IPS-NIHi7 (cell line): ENCODE results near the gene OR2A42.
"Not testable (repeated sequence)": the region's sequence is repeated elsewhere in the genome, so short reads cannot be mapped to it uniquely, and the experiment has no call there.

Experiments used
- DNase-seq: peaks from one replicate; pipeline ENCODE4 v3.0.0; 2012; ENCODE audit warnings: mixed read lengths; ENCODE audit errors: extremely low spot score

Gene OR2A42, protein sequence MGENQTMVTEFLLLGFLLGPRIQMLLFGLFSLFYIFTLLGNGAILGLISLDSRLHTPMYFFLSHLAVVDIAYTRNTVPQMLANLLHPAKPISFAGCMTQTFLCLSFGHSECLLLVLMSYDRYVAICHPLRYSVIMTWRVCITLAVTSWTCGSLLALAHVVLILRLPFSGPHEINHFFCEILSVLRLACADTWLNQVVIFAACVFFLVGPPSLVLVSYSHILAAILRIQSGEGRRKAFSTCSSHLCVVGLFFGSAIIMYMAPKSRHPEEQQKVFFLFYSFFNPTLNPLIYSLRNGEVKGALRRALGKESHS

DNA sequence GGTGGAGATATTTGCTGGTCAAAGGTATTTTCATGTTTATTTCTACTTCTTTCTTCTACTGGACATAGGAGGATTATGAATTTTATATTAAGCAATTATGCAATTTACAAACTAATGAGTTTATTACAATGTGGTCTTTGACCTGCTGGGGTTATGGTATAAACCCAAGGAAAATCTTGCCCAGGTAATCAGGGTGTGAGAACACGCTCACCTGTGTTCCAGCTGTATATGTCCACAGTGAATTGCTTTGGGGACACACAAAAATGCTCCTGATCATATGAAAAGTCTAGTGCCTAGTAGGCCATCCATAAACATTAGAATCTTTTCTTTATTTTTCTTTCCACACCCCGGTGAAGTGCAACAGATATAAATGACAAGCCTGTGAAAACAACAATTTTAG is at the start of gene OR2A42:
TSS of gene OR2A42 (minus strand) at position 241 of the 400 bp plus-strand sequence. CDS start 6,762 bp downstream, outside the sequence.
- not testable (repeated sequence) for DNase-seq

DNA sequence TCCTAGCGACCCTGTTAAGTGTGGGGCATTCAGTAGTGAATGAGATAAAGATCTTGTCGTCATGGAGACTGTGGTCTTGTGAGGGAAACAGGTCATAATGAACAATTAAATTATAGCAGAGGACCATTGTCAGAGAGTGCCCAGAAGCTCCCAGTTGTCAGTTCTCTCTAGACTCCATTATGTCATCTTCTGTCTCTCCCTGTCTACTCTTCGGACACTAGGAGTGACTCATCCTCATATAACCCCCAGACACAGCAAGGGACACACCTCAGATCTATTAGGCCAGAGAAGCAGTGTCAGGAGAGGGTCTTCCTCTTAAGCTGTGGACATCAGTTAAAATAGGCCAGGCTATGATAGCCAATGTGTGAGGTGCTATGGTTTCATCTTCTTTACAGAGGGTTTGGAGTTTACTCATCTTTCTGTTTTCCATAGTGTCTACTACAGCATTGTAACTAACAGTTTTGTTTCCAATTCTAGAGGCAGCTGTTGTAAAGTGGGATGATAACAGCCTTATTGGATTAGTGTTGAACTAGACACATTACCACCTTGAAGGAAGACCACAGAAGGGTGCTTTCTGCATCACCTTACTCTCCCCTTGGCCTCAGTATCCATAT is 47.9 kb upstream of the OR2A42 start:
- DNase-seq: not testable (repeated sequence)

DNA sequence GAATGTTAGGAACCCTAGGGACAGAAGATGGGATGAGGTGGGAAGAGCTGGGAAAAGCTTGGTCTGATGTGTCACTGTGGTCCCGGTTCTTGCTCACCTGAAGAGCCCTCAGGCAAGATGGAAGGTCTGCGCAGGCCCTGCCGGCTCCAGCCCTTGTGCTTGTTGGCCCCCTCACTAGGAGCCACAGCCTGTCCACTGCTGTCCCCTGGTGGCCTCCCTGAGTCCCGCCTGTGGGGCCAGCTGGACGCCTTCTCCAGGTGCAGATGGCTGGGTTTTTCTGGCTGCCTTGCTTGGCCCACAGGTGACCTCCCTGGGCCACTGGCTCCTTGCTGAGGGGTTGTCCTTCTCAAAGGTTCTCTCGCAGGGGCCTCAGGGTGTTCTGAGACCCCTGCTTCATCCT is 44.3 kb upstream of the OR2A42 start:
- not testable (repeated sequence) for DNase-seq

DNA sequence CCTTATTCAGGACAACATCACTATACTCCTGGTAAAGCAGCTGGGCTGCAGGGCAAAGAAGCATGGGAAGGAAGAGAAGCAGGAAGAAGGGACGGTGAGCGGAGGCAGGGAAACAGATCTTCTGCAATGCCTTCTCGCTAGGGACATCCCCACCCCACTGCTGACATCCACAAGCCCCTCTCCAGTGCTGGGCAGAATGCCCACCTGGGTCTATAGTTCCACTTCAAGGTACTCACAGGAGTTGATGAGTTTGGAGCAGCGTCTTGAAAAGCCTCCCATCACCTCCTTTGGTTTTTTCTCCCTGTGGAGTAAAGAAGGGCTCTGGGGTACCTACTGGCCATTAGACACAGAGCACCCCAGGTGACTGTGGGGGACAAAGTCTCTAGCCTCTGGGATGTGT is 43.1 kb upstream of the OR2A42 start:
- not testable (repeated sequence) for DNase-seq

DNA sequence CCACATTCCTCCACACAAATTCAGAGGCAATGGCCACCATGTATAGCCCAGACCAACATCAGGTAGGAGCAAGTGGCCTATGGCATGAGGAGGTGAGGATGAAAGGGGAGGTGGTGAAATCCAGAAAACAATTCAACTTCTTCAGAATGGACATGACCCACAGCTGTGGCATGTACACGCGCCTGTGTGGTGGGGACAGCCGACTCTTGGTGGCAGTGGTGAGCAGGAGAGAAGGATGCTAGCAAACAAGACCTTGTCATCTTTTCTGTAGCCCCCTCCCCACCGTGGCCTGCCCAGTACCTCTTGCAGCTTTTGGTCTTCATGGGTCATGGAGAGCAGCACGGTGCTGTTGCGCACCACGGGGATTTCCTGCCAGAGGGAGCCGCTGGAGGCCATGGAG is 42.6 kb upstream of the OR2A42 start:
- DNase-seq: not testable (repeated sequence)

DNA sequence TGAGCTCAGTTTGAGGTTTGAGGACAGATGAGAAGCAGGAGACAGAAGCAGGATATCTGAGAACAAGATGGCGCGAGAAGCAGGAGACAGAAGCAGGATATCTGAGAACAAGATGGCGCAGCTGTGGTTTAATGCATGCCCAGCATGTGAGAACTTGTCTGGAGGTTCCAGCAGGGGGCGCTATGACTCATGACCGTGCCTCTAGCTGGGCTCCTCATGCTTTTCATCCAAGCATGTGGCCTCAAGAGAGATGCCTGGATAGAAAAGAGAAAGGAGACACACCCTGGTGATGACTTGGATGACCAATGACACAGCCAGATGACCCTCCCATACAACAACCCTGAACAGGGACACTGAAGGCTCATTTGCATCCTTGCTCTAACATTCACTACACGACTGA is 40.6 kb upstream of the OR2A42 start:
- not testable (repeated sequence) for DNase-seq

DNA sequence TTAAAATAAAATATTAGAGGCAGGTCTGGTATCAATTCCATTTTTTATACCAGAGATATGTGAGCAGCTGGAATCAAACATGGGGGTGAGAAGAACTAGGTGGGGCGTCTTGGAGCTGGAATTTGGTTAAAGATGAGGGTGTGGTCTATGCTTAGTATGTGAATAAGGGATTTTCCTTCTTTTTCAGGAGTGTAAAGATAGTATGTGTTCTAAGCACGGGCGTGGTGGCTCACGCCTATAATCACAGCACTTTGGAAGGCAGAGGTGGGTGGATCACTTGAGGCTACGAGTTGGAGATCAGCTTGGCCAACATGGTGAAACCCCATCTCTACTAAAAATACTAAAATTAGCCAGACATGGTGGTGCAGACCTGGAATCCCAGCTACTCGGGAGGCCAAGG is 35.9 kb upstream of the OR2A42 start:
- not testable (repeated sequence) for DNase-seq

DNA sequence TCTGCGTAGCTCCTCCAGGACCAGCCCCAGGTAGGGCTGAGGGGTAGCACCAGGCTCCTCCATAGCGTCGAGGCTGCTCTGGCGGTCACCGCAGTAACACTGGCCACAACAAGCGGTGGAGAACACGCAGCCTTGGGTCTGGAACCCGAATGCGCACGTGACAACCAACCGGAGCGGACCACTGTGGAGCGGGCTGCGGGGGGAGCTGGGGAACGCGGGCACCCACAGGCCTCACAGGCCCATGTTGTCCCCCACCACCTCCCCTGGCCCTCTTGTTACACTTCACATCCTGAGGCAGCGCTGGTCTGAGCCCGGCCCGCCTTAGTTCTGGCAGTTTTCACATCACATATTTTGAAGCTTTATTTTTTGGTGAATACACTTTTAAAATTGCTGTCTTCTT is 29.8 kb upstream of the OR2A42 start, which contains the start of gene CTAGE8:
TSS of gene CTAGE8 (minus strand) at position 101 of the 400 bp plus-strand sequence. CDS start at position 63, 38 bp downstream.
- not testable (repeated sequence) for DNase-seq

DNA sequence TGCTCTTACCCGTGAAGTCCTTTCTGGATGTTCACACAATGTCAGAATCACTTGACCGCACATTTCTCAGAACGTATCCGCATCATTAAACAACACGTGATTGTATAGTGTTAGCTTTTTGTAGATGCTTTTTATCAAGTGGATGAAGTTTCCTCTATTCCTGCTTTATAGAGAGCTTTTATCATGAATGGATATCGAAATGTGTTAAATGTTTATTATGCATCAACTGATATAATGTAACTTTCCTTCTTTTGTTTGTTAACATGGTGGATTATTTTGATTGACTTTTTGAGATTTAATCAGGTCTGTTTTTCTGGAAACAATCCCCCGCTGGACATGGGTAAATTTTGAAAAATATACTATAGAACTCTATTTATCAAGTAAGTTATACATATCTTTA is 25.3 kb upstream of the OR2A42 start, which contains the start of gene OR2A7:
TSS of gene OR2A7 (minus strand) at position 101 of the 400 bp plus-strand sequence. CDS start 5,164 bp downstream, outside the sequence.
- DNase-seq: not testable (repeated sequence)

DNA sequence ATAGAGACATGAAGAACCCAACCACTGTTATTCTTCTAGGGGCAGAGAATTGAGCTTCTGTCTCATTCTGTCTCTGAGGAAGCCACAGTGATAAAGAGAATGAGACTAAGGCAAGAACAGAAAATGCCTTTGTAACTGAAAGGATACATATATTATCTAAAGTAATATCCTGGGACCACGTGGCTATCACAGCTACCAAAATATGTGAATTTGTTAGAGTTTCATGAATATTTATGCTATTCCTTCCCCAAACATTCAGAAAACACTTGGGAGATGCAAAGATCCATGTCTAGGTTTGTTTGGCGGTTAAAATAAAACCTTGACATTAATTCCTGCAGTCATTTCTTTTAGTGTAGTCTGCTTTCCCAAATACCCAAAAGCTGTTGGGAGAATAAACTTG is 22.7 kb upstream of the OR2A42 start:
- DNase-seq: not testable (repeated sequence)

DNA sequence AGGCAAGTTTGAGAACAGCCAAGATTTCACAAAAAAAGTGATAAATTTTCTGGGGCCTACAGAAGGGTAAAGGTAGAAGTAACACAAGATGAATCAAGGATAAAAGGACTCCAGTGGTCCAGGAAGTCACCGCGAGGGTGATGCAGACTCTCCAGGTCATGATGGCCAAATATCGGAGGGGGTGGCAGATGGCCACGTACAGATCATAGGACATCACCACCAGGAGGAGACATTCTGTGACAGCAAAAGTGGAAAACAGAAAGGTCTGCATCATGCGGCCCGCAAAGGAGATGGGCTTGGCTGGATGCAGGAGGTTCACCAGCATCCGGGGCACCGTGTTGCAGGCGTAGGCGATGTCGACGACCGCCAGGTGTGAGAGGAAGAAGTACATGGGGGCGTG is 19.7 kb upstream of the OR2A42 start:
- not testable (repeated sequence) for DNase-seq

DNA sequence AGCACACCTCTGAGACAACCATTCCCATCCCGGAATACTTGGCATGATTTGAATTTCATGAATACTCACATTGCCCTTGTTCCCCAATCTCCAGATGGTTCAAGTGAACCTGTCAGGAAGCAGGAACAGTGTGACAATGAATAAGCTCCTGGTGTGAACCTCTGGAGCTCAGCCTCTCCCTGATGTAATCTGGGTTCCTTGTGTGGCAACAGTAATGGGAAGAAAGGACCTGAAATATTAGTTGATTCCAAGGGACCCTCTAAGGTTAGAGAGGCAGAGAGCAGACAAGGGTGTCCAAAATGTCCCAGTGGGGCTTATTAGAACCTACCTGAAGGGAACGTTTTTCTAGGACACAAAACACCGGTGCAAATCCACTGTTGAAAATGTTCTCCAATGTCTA is 16.7 kb upstream of the OR2A42 start:
- DNase-seq: peak; percentile 20

DNA sequence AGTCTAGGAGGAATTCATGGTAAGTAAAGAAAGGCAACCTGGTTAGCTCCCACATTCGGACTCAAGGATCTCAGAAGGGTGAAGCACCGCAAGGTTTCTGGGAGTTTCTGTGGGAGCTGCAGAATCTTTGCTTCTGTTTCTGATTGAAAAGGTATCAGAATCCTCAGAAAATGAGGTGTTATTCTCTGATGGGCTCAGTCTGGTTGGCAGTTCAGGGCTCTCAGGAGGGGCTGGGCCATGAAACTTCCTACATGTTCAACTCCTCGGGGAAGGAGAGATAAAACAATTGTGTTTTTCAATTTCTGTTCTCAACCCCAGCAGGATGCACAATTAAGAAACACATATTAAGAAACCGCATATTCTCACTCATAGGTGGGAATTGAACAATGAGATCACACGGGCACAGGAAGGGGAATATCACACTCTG is 16.1 kb upstream of the OR2A42 start:
- DNase-seq: peak; percentile 15

DNA sequence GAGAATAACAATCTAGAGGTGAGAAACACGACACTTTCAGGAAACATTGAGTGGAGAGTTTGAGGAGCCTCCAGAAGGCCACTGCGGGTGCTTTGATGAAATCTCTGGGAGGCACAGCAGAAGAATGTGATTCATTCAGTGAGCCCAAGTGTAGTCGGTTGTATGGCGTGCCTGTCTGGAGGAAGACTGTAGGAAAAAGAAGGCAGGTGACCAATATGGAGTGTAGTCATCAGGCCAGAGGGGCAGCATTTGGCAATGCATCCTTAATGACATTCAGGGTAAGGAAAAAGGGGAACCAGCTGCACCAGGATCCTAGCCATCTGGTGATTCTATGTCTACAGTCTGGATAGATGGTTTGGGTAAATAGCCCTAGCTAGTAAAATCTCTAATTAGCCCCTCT is 12.9 kb upstream of the OR2A42 start:
- not testable (repeated sequence) for DNase-seq

DNA sequence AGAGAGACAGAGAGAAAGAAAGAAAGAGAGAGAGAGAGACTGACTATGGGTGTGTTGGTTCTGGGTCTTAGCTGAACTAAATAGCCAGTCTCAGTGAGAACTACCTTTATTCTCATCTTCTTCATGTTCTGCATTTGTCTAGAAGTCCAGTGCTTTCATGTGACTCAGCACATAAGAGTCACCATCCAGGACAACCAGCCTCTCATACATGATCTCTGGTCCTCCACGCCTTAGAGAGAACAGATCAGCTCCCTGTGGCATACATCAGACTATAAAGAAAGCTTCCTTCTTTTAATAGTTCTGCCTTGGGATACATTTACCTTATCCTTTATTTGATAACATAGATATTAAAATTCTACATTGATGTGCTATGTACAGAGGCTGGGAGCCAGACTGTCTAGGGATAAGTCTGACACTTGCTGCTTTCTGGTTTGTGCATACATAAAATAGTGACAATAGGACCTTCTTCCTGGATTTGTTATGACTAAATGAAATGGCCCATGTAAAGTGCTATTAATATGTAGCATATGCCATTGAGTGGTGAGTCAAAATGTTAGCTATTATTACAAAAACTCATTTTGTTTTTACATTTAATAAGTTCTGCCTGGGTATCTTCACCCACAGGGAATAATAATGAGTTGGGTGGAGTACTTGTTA is 8.4 kb upstream of the OR2A42 start:
- DNase-seq: not testable (repeated sequence)

DNA sequence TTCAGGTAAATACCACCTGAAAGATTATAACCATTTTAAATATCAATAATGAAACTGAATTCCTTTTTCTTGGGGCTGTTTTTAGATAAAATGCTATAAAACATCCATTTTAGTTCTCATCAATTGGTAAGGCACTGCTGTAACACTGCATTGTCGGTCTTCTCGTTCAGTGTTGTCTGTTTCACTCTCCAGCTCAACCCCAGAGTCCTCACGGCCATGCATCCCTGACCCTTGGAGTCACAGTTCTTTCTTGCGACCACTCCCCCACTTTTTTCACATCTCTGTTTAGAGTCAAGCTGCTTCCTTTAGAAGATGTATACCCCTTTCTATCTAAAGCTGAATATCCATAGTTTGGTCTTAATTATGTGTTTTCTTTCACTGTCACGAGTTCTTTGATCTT is 7.6 kb upstream of the OR2A42 start:
- DNase-seq: not testable (repeated sequence)

DNA sequence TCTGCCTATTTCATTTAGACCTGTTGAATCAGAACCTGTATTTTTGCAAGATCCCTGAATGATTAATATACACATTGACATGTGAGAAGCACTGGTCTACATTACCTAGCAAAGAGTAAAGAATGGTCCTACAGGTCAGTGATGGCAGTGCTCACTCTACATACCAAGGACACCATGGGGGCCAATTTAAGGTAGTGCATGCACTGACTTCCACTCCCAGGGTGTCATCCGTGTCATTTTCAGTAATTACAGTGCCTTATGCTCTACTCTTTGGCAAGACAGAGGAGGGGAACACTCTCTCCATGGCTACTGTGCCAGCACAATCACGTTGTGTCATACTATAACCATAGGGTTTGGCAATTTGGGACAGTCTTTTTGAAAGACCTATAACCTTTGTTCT is 6.0 kb upstream of the OR2A42 start:
- not testable (repeated sequence) for DNase-seq

DNA sequence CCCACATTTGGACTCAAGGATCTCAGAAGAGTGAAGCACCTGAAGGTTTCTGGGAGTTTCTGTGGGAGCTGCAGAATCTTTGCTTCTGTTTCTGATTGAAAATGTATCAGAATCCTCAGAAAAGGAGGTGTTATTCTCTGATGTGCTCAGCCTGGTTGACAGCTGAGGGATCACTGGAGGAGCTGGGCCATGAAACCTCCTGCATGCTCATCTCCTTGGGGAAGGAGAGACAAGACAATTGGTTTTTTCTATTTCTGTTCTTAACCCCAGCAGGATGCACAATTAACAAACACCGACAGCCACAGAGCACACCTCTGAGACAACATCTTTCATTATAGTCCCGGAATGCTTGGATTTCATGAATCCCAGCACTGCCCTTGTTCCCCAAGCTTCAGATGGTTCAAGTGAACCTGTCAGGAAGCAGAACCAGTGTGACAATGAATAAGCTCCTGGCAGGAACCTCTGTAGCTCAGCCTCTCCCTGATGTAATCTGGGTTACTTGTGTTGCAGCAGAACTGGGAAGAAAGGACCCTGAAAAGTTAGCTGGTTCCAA is 799 bp downstream of the OR2A42 start:
- not testable (repeated sequence) for DNase-seq

DNA sequence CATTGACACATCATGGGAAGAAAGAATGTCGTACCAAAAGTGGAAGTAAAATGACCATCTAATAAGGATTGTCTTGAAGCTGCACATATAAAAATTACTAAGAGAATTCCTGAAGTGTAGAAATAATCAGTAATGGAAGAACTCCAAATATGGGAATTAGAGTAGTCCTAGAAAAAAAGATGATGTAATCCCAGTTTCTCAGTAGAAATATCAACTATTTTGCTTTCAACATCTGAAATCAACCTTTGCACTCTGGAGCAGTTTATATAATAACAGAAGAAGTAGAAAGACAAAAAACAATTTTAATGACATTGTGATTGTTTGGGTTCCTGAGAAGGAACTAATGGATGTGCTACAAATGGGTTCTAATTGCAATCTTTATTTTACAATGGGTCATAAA is 6.4 kb downstream of the OR2A42 start:
- not testable (repeated sequence) for DNase-seq

DNA sequence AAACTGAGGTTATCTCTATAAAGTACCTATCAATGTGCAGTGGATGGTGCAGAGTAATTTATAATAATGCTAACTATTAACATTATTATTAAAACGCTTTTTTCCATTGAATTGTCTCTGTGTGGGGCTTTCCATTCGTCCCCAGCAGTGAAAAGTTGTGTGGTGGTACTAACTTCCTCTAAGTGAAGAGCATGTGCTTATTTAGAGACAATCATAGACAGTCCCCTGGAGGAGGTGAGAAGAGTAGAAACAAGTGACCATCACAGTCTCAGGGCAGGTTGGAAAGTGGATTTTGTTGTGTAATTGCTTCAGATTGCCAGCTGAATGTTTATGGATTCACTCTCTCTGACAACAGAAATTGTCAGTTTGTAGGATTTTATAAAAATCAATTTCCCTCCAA is 8.4 kb downstream of the OR2A42 start:
- DNase-seq: not testable (repeated sequence)

DNA sequence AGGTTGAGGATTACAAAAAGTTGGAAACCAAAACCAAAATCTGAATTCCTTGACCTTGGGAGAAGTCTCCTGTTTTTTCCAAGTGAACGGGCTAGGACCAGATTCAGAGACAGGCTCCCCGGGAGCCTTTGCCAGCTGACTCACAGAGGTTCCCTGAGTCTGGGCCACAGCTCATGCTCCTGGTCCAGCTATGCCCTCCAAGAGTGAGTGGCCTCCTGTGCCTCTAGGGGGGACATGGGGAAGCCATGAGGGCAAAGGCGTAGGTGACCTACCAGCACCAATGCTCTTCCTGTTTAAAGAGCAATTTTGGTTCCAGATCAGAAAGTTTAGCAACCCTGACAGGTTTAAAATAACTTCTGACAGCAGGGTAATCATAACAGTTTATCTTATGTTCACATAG is 10.6 kb downstream of the OR2A42 start:
- DNase-seq: not testable (repeated sequence)

DNA sequence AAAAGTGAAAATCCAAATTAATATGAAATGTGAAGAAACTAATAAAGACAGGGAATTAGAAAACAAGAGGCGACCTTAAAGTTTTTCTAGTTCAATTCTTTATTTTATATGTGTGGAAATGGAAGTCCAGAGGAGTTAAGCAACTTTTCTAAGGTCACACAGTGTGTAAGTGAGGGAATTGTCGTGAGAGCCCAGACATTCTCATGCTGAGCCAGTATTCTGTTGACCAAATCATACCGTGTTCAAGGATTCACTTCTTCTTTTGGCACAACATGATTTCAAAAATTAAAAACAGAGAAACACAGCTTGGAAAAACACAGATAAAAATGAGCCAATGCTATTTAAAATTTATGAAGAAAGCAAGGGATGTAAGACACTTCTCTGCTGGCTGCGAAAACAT is 12.5 kb downstream of the OR2A42 start:
- DNase-seq: not testable (repeated sequence)
